Hematopoietic multipotent progenitor cell treated with erythropoietin and hydrocortisone succinate and interleukin-3 and kit ligand, for 6 days (in vitro differentiated cells): ENCODE results near the gene GALNT9.

Source experiments
- DNase-seq: peaks from one replicate; pipeline ENCODE4 v3.0.0-alpha.2; 2015

GALNT9 gene

DNA sequence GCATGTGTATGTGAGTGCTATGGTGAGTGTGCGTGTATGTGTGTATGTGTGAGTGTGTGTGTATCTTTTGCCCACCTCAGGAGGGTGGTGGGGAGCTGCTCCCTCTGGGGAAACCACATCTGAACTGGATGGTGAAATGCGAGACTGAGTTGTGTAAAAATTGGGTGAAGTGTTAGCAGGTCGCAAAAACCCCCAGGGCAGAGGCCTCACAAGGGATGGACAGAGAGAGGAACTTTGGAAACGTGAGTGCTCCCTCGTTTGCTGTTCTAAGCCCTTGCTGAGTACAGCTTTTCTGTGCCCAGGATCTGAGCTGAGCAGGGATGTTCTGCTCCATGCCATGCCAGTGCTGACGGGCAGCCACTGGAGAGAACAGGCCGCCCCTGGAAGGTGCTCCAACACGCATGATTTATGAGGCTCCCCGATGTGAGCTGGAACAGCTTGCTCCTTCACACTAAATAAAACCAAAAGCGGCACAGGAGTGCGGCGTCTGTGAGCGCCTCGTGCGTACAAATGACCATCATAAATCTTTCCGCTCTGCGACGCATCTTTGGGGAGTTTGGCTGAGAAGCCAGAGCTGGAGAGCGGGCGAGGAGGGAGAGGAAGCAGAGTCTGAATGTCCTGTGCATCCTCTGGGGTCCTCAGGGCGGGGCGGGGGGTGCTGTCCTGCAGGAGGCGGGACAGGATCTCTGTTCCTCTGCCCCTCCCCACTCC, 14.1 kb upstream of the GALNT9 start:
- no peak for DNase-seq

DNA sequence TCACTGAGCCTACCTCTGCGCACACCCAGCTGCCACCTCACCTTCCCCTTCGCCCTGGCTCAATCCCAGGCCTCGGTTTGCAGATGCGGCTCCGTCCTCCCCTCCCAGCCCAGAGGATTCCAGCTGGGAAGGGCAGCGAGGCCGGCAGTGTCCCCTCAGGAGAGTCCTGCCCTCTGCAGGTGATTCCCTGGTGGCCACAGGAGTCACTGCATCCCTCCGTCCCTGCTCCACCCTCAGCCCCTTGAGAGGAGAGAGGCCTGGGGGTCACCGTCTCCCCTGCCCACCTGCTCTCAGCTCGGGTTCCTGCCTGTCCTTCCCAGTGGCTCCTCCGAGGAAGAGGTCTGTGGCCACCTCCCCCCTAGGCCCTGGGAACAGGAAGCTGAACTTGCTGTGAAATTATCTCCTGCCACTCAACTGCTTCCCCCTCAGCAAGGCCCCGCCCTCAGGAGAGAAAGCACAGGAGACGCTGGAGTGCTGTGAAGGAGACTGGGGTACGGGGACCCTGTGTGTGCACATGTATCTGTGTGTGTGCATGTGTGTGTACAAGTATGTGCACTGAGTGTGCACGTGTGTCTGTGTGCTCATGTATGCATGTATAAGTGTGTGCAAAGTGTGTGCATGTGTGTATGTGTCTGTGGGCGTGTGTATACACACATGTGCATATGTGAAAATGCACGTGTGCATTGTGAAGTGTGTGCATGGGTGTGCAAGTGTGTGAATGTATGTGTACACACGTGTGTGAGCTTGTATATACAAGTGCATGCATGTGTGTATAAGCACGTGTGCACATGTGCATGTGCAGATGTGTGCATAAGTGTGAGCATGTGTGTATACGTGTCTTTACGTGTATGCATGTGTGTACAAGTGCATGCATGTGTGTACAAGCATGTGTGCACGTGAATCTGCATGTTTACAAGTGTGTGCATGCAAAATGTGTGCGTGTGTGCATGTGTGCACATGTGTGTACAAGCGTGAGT, 13.2 kb upstream of the GALNT9 start:
- DNase-seq: peak; percentile 19

DNA sequence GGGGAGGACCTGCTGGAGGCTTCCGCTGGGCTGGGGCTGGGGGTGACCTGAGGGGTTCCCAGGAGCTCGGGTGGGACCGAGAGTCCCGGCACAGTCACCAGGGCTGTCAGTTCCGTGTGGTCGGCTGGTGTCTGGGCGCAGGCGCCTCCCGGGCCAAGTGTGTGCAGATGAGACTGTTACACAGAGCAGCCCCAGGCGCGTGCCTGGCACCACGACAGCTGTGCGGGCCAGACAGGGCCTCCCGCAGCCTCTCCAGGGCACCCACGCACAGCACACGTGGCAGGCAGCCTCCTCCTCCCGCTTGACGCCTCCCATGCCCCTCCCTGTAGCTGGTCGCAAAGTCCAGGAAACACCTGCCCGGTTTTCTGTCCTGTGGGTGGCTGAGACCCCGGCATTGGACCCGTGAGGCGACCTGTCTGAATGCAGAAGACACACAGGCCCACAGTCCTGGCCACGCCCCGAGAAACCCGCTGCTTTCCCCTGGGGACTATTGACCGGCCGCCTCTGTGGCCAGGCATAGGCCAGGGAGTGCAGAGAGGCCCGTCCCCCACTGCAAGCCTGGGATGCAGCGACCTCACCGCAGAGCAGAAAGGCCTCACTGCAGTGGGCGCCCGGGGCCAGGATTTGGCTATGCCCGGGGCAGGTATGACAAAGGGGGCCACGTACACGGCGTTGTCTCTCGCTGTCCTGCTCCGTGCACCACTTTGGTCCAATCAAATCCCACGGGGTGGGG, 12.1 kb upstream of the GALNT9 start:
- no peak for DNase-seq

DNA sequence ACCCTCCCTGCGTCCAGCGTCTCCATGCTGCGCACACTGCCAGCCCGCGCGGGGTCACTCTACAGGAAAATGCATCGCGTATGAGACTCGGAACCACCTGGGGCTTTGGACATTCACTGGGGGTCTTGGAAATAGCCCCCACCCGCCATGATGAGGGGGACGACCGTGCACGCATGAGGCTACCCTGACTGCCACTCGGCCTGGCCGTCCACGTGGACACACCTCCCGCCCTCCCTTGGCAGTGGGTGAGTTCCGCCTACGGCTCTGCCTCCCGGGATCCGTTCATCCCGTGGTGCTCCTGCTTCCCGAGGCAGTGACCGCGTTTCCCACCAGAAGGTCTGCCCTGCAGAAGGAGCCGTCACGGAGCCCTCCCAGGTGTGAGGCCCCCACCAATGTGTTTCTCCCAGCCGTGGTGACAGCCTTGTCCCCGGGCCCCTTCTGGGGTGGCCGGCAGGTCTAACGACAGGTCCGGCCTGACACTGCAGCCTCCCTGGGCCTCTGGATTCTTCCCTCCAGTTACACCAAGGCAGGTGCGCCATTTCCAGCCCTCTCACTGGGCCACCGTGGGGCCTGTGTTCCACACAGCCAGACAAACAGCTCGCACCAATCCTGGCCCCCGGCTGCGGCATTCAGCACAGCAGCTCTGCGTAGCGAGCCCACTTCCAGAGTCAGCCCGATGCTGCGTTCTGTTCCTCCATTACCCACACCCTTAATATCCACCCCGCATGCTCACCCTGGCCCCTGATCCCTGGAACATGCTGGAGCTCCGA, 11.1 kb upstream of the GALNT9 start:
- no peak for DNase-seq

DNA sequence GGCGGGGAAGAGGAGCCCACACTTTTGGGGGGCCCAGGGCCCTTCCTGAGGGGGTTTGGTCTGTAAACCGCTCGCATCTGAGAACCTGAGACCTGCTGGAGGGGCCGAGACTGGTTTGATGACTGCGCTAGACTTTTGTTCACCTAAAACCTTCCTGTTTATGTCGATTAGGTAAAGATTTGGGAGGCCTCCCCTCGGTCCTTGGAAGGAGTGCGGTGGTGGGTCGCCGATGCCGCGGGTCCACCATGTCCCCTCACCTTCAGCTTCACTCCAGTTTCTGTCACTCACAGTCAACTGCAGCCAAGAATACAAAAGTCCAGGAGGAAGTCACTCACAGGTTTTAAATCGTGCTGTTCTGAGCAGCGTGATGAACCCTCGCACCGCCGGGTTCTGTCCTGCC, 10.5 kb upstream of the GALNT9 start:
- no peak for DNase-seq

DNA sequence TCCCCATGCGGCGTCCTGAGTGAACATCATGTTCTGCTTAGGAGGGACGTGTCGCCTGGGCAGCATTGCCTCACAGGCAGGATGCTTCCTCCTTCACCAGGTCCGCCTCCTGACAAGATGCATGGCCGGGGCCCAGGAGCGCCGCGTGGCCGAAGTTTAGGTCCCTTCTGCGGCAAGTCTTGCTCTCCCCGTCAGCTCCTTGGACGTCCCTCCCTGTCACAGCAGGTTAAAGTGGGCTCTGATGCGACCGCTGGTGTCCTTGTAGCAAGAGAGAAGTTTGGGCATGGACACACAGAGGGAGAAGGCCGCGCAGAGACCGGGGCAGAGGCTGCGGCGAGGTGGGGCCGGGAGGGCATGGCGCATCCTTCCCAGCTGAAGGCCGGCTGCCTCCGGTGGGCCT, 9.4 kb upstream of the GALNT9 start:
- no peak for DNase-seq

DNA sequence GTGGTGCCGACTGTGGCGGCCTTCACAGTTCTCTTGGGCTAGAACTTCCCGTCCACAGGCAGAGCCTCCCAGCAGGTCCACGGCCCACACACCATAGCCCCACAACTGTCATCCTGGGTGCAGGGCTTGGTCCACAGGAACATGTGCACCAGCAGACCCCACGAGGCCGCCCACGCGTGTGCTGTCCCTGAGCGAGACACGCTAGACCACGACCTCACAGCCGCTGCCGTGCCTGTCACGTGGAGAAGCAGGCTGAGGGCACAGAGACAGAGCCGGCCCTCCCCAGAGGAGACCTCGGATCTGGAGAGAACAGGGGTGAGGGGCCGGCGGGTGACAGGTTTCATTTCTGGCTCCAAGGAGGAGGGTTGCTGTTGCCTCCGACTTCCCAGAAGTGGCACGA, 8.9 kb upstream of the GALNT9 start:
- DNase-seq: no peak

DNA sequence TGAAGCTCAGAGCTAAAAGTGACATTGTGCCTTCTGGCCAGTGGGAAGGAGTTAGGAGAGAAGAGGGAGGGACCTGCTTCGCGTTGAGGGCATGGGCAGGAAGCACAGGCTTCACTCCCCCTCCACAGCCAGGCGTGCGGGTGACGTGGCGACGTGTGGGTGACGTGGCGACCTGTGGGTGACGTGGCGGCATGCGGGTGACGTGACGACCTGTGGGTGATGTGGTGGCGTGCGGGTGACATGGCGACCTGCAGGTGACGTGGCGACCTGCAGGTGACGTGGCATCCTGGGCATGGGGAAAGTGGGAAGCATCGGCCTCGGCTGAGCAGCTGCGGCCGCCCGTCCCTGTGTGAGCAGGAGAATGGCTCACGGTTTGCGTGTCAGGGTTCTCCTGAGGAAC, 8.2 kb upstream of the GALNT9 start:
- DNase-seq: no peak

DNA sequence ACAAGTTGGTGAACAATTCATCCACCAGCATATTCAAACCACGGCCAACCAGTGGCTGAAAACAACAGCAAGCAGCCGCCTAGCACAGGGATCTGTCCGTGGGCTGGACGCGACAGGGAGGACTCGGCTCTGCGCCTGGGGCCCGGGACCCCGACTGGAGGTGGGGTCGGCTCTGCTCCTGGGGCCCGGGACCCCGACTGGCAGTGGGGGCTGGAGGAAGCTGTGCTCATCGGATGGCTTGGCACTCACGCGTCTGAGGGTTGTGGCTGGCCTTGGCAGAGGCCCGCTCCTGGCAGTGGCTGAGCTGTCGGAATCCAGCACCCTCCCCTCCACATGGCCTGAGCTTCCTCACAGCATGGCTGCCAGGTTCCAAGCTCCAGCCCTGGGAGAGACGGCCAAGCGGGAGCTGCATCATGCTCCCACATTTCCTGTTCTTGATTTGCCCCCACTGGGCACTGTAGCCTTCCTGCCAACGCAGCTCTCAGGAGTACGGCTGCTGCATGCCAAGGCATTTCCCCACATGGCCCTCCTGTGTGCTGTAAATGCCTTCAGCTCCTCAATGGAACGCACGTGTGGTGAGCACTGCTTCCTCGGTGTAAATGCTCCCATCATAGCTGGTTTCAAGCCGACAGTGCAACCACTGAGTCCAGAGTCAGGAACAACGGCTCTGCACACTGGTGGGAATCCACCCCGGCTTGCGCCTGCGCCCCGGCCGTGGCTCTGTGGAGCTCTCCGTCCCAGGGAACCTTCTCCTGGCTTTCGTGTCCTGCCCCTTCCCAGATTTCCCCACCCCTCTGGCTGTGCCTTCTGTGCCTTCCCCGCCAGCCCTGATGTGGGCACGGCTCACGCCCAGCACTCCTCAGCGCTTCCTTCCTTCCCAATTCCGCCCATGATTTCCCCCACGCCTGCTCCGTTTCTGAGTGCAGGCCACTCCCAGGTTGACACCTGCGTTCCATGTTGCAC, 7.3 kb upstream of the GALNT9 start:
- DNase-seq: no peak

DNA sequence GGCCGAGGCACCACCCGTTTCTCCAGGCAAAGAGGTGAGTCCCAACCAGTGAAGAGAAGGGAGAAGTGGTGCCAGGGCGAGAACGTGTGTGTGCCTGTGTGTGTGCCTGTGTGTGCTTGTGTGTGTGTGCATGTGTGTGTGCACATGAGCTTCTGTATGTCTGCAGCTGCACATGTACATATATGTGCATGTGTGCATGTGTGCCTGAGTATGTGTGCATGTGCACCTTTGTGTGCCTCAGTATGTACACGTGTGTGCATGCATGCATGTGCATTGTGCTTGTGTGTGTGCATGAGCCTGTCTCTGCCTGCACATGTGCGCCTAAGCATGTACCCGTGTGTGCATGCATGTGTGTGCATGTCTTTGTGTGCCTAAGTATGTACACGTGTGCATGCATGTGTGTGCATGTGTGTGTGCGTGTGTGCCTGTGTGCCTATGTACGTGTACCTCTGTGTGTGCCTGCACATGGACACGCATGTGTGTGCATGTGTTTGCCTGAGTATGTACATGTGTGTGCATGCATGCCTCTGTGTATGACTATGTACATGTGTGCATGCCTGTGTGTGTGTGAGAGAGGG, 5.9 kb upstream of the GALNT9 start:
- no peak for DNase-seq

DNA sequence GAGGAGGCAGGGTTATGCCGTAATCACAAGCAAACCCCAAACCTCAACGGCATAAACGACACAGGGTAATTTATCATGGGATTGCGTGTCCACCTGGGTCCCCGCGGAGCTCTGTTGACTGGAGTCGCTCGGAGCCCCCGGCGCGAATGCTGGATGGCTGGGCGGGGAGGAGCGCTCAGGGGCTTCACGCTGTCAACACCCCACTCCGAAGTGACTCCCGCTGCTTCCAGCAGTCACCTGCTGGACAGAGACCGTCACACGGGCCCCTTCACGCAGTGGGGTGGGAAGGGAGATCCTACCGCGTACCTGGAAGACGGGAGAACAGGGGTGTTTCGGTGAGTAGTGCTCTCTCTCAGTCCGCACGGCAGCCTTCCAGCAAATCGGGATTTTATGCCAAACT, 4.4 kb upstream of the GALNT9 start:
- DNase-seq: no peak

DNA sequence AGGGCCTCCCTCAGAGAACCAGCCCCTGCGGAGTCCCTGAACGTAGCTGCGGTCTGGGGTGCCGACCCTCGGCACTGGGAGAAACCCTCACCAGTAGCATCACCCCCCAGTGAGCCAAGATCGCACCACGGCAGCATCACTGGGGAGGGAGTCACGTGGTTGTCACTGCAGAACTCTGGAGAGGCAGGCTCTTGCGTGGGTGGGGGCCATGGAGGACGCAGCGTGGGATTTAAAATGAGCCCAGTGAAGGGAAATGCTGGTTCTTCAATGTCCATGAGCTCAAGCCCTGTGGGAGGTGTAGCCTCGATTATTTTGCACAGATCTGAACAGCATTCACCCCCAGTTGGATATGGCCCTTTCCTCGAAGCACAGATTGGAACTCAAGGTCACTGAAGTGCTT, 3.9 kb upstream of the GALNT9 start:
- no peak for DNase-seq

DNA sequence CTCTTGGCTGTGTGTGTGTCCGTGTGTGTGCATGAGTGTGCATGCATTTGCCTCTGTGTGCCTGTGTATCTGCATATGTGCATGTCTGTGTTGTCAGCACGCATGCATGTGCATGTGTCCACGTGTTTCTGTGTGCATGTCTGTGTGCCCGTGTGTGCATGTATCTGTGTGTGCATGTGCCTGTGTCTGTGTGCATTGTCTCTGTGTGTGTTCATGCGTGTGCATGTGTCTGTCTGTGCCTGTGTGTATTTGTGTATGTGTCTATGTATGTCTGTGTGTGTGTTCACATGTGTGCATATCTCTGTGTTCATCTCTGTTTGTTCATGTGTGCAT, 1.1 kb upstream of the GALNT9 start:
- no peak for DNase-seq

DNA sequence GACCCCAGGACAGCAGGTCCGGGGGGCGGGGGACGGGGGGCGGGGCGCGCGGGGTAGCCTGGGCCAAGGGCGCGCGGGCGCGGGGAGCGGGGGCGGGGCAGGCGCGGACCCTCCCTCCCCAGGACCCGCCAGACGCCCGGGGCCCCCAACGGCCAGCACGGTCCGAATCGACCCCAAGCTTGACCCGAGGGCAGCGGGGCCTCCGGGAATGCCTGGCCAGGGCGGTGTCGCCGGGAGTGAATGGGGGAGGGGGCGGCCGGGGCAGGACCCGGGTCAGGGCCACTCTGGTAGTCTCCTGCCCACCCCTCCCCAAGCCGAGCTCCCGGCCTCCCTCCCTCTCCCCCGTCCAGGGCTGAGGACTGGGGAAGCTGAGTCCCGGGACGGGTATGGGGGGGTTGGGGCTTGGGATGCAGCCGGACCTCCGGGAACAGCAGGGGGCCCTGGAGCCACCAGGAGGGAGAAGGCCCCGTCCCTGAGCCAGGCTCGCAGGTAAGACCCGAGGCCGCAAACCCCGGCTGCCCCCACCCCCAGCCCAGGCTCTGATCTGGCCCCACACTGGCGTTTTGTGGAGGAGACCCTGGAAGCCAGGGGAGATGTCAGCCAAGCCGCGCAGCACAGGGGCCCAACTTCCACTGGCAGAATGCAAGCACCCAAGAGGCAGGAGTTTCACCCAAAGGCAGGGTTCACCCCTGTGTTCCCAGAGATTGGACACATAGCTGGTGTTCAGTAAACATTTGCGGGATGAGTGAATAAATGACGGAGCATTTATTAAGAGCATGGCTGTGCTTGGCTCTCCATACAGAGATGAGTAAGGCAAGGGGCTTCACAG, 545 bp upstream of the GALNT9 start:
- DNase-seq: no peak

DNA sequence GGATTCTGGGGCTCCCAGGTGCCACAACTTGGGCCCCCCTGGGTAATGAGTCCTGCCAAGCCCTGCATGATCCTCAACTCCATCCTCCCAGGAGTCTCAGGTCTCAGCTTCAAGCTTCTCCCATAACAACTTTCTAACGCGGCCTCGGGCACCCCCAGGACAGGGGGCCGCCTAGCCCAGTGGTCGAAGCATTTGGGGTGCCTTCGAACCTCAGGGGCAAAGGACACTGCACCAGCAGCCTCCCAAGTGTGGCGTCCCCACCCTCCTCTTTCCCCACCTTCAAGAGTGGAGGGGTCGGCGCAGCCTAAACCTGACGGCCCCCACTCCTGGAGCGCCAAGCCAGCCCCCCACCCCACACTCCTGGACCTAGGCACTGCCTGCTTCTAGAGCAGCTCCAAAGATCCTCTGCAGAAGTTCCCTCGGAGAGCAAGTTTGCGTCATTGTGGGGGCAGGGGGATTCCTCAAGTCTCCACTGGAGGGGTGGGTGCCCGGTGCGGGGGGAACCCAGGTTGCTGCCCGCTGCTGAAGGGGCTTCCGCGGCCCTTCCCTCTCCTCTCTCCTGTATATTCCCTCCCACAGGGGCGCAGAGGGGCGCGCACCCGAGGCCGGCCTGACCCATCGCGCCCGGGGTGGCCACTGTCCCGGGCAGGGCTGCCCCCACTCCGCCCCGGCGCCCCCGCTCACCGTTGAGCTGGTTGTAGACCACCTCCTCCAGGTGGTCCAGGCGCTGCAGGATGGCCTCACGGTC, 933 bp downstream of the GALNT9 start:
- DNase-seq: no peak

DNA sequence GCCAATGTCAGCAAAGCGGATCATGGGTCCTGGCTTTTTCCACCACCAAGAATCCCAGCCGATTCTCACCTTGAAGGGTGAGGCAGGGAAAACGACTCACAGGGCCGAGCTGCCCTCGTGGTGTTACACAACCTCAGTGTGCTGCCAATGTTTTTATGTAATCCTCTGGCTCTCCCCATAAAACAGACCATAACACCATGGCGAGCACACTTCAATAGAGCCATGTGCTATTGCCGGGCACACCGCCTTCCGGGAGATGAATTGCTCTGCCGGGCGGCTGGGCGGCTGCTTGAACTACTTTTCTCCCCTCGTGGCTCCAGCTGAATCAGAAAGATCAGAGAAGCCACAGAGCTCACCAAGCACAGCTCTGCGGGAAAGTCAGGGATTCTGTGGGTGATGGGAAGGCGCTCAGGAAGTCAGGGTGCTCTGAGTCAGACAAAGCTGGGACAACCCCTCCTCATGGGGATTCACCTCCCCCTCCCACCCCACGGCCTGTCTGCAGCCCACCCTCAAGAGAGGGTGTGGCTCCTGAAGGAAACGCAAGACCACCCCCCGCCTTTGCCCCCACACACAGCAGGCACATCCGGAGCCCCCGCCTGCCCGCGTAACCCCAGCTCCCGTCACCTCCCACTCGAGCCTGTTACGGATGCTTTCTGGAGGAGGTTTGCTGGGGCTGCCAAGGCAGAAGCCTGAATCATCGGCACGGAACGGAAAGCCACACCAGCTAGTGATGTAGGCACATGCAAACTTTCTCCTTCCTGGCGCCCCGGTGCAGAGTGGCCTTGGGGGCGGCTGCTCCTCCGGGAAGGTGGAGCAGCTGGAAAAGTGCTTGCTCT, 1.8 kb downstream of the GALNT9 start:
- DNase-seq: peak; percentile 4

DNA sequence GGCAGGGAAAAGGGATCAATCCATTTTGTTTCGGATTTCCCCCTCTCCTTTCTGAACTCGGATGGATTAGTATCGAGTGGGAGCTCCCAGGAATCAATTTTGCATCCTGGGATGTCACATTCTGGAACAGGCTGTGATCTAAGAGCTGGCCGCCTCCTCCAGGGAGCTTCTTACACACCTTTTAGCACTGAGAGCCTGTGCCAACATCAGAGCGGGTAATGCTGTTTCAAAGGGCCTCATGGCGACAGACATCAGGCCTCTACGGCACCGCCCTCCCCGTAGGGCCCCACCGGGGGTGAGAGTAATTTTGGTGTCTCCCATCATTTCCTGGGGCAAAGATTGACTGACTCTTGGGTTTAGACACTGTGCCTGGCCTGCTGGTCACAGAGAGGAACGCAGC, 2.7 kb downstream of the GALNT9 start:
- no peak for DNase-seq

DNA sequence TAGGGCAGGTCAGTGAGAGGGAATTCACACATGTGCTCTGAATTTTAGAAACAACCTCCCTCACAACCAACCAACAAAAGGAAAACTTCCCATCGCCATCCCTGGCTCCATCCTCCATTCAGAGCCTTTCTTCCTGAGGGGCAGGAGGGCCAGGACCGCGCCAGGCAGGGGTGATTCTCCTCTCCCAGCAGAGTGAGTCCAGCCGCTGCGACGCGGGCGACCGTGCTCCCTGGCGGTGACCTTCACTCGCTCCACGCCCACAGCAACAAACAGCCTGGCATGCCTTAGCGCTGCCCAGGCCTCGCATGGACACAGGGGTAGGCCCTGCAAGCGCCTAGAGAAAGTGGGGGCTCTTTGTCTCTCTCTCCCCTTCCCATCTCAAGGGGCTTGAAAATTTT, 3.7 kb downstream of the GALNT9 start:
- no peak for DNase-seq
